ENCODE data around the gene ACTL6B.
A peak's percentile ranks its signal among the peaks of the same experiment; 100 is the strongest.
"Not testable (repeated sequence)": the region's sequence is repeated elsewhere in the genome, so short reads cannot be mapped to it uniquely, and the experiment has no call there.

The ACTL6B gene

GRCh38 chr7:100655908-100656674, at the start of gene ACTL6B:
TSS of gene ACTL6B (minus strand) at chr7:100656448. CDS start at chr7:100656354, 94 bp downstream.
- DNase-seq: peak; percentile 60 to 82

GRCh38 chr7:100705320-100705752, 49.1 kb upstream of the ACTL6B start:
- DNase-seq: peak; percentile 57 to 72

GRCh38 chr7:100701089-100701488, 44.8 kb upstream of the ACTL6B start:
- DNase-seq: not testable (repeated sequence)

GRCh38 chr7:100699018-100699417, 42.8 kb upstream of the ACTL6B start:
- DNase-seq: no peak

GRCh38 chr7:100696123-100696521, 39.9 kb upstream of the ACTL6B start:
- DNase-seq: no peak

GRCh38 chr7:100694098-100694745, 38.0 kb upstream of the ACTL6B start, which contains the start of gene GIGYF1:
TSS of gene GIGYF1 (minus strand) at chr7:100694250. CDS start at chr7:100688238, 6,012 bp downstream.
- DNase-seq: peak; percentile 21 to 61

GRCh38 chr7:100693312-100694097, 37.3 kb upstream of the ACTL6B start:
- no peak for DNase-seq

GRCh38 chr7:100692578-100692961, 36.3 kb upstream of the ACTL6B start:
- no peak for DNase-seq

- DNase-seq: peak; percentile 45 to 61
Measured at GRCh38 chr7:100691676-100692577, 35.7 kb upstream of the ACTL6B start.

GRCh38 chr7:100689230-100690135, 33.2 kb upstream of the ACTL6B start:
- no peak for DNase-seq

GRCh38 chr7:100688326-100688860, 32.1 kb upstream of the ACTL6B start:
- DNase-seq: no peak

GRCh38 chr7:100687751-100688300, 31.6 kb upstream of the ACTL6B start:
- DNase-seq: no peak

- DNase-seq: no peak
Measured at GRCh38 chr7:100687261-100687660, 31.0 kb upstream of the ACTL6B start.

- no peak for DNase-seq
Measured at GRCh38 chr7:100686822-100687211, 30.6 kb upstream of the ACTL6B start.

- no peak for DNase-seq
Measured at GRCh38 chr7:100686201-100686821, 30.1 kb upstream of the ACTL6B start.

GRCh38 chr7:100685631-100686145, 29.4 kb upstream of the ACTL6B start:
- no peak for DNase-seq

- no peak for DNase-seq
Measured at GRCh38 chr7:100685049-100685605, 28.9 kb upstream of the ACTL6B start.

- no peak for DNase-seq
Measured at GRCh38 chr7:100684534-100685042, 28.3 kb upstream of the ACTL6B start.
